K562 (cell line): Measurements from ENCODE around the gene CRIP1. TPM values are rescaled to one million over a fixed set of nuclear protein-coding genes. Genes with fewer than 3 reads are reported as not detected.
A peak's percentile ranks its signal among the peaks of the same experiment; 100 is the strongest.

Source experiments
- BACH1 ChIP-seq: fragments of 200-800 bp; sonication (Bioruptor generic); IDR thresholded peaks from 2 replicates; pipeline ENCODE4 v1.6.1; 2016; ENCODE audit warnings: missing genetic modification characterization, missing compliant biosample characterization
- CEBPG ChIP-seq, 3 experiments: fragments of 200-800 bp in 1 of 3; sonication (Bioruptor generic) in 1 of 3; sonication (generic) in 1 of 3; formaldehyde crosslinking in 1 of 3; IDR thresholded peaks in 2 of 3; conservative IDR thresholded peaks in 1 of 3; 2 replicates each; pipeline versions ENCODE4 v1.6.1 to v1.8.0; 2016 to 2022; ENCODE audit warnings: missing compliant biosample characterization in 2 of 3, missing genetic modification characterization in 2 of 3, mild to moderate bottlenecking in 1 of 3, missing genetic modification reagents in 1 of 3
- EWSR1 ChIP-seq: fragments of 450-650 bp; IDR thresholded peaks from 2 replicates; pipeline ENCODE4 v1.6.1; 2018; ENCODE audit warnings: borderline replicate concordance, mild to moderate bottlenecking, low read depth, moderate library complexity; ENCODE audit not compliant: partially characterized antibody
- FIP1L1 ChIP-seq: fragments of 200-400 bp; formaldehyde crosslinking; IDR thresholded peaks from 2 replicates; pipeline ENCODE4 v1.6.1; 2018; ENCODE audit warnings: mild to moderate bottlenecking, low read depth, low read length; ENCODE audit not compliant: poor library complexity, severe bottlenecking
- GTF2E2 ChIP-seq: fragments of 200-800 bp; sonication (Bioruptor generic); IDR thresholded peaks from 2 replicates; pipeline ENCODE4 v1.6.1; 2016; ENCODE audit warnings: missing genetic modification characterization, missing compliant biosample characterization
- RBM39 ChIP-seq: fragments of 200-400 bp; formaldehyde crosslinking; optimal IDR thresholded peaks from 2 replicates; pipeline ENCODE3; 2018; ENCODE audit warnings: low read depth, low read length
- STAG1 ChIP-seq: sonication (generic); formaldehyde crosslinking; IDR thresholded peaks from 2 replicates; pipeline ENCODE4 v1.5.0; 2020; ENCODE audit warnings: missing genetic modification reagents, borderline replicate concordance
- polyA plus RNA-seq, 8 experiments: library from polyadenylated mRNA; depleted of rRNA in 4 of 8; stranded (reverse) in 5 of 8; unstranded in 3 of 8; fragments of >200 nt; fragmentation: Nextera tagmentation in 2 of 8; fragmentation: Illumina TruSeq in 1 of 8; extraction: Ambion mirVana in 2 of 8; extraction: Trizol in 1 of 8; gene quantifications; 2 replicates each; pipeline versions ENCODE4 v1.2.1 to v1.2.3, GENCODE V29; 2011 to 2014; ENCODE audit warnings: inconsistent platforms in 1 of 8, missing spikeins in 1 of 8
- total RNA-seq, 7 experiments: library from RNA; depleted of rRNA in 6 of 7; stranded (reverse); fragments of >200 nt in 6 of 7; fragmentation: Illumina TruSeq in 2 of 7; extraction: Trizol in 2 of 7; gene quantifications; 2 replicates each; pipeline versions ENCODE4 v1.2.1 to v1.2.3, GENCODE V29; 2011 to 2021; ENCODE audit warnings: low replicate concordance in 1 of 7
- TF ChIP-seq, protein P1 (sequence below): fragments of 250-450 bp; sonication (Bioruptor Pico); IDR thresholded peaks from 2 replicates; pipeline ENCODE4 v1.9.0; 2021; ENCODE audit warnings: mild to moderate bottlenecking, inconsistent platforms
- TF ChIP-seq, protein P2 (sequence below), 2 experiments: fragments of 250-450 bp in 1 of 2; fragments of 450-650 bp in 1 of 2; sonication (Bioruptor Pico) in 1 of 2; IDR thresholded peaks; 2 replicates each; pipeline versions ENCODE4 v1.6.1 to v1.8.0; 2016 to 2021; ENCODE audit warnings: mild to moderate bottlenecking in 2 of 2, moderate library complexity in 2 of 2, missing compliant biosample characterization in 1 of 2, missing genetic modification characterization in 1 of 2
- TF ChIP-seq, protein P3 (sequence below): fragments of 250-450 bp; sonication (Bioruptor Pico); IDR thresholded peaks from 2 replicates; pipeline ENCODE4 v1.4.0; 2020; ENCODE audit warnings: mild to moderate bottlenecking, moderate library complexity
- TF ChIP-seq, protein P4 (sequence below): IDR thresholded peaks from 2 replicates; pipeline ENCODE4 v1.6.1; 2016; ENCODE audit warnings: missing genetic modification characterization, missing compliant biosample characterization
- TF ChIP-seq, protein P5 (sequence below): fragments of 450-650 bp; IDR thresholded peaks from 2 replicates; pipeline ENCODE4 v1.6.1; 2017; ENCODE audit warnings: antibody characterized with exemption
- TF ChIP-seq, protein P6 (sequence below): sonication (generic); formaldehyde crosslinking; IDR thresholded peaks from 2 replicates; pipeline ENCODE4 v1.5.0; 2020; ENCODE audit warnings: missing genetic modification reagents

CRIP1 gene
- total and polyA plus RNA-seq, 9 of the 15 experiments (the other 6 are each of a cell fraction or from before 2014, with no cell fraction given) = 0.11 to 0.58 (median 0.14) TPM; not detected in 6

DNA sequence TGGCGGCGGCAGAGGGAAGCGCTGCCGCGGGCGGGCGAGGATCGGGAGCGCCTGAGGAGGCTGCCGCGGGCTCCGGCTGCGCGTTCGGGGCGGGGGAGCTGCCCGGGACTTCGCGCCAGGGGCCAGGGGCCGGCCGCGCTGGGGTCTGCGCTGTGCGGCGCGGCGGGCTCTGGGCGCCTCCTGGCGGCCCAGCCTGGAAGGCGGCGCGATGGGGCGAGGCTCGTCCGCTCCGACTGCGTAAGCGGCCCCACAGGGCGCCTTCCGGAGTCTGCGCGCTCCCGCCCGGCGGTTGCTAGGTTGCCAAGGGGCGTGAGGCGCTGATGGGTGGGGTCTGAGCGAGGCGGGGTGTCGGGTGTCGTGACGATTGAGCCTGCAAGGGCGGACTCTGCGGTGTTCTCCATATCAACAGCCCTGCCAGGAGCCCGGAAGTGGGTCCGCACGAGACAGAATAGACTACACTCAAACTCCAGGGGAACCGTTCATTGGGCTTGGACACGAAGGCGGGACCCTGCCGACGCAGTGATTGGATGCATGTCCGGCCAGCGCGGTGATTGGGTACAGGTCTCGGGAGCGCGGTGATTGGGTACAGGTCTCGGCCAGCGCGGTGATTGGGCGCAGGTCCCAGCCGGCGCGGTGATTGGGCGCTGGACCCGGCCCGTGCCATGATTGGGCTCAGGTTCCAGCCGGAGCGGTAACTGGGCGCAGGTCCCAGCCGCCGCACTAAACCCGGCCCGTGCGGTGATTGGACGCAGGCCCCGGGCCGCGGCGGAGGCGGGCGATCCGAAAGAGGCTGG lies 4.1 kb downstream of the CRIP1 start, which contains the start of gene TEDC1 (continued):
- TF ChIP-seq, protein P1, sequence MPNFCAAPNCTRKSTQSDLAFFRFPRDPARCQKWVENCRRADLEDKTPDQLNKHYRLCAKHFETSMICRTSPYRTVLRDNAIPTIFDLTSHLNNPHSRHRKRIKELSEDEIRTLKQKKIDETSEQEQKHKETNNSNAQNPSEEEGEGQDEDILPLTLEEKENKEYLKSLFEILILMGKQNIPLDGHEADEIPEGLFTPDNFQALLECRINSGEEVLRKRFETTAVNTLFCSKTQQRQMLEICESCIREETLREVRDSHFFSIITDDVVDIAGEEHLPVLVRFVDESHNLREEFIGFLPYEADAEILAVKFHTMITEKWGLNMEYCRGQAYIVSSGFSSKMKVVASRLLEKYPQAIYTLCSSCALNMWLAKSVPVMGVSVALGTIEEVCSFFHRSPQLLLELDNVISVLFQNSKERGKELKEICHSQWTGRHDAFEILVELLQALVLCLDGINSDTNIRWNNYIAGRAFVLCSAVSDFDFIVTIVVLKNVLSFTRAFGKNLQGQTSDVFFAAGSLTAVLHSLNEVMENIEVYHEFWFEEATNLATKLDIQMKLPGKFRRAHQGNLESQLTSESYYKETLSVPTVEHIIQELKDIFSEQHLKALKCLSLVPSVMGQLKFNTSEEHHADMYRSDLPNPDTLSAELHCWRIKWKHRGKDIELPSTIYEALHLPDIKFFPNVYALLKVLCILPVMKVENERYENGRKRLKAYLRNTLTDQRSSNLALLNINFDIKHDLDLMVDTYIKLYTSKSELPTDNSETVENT (CRISPR knock-in tag) = no peak; the same call in 1 of the 2 replicates
- TF ChIP-seq EWSR1 (no peak), GTF2E2 (tag) (no peak; the same call in 1 of the 2 replicates), CEBPG (CRISPR knock-in tag; IDR thresholded peaks at IDR 0.05) (no peak), CEBPG (tag; conservative IDR thresholded peaks at IDR 0.05 in 1 of 2, IDR thresholded peaks at IDR 0.05 in 1 of 2) (no peak), RBM39 (no peak), BACH1 (peak; percentile 37; the same call in 1 of the 2 replicates), FIP1L1 (peak; percentile 5), STAG1 (CRISPR knock-in tag) (no peak; the same call in 1 of the 2 replicates)
- TF ChIP-seq, protein P2, sequence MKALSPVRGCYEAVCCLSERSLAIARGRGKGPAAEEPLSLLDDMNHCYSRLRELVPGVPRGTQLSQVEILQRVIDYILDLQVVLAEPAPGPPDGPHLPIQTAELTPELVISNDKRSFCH (CRISPR knock-in tag; IDR thresholded peaks at IDR 0.05) = no peak
- TF ChIP-seq, protein P2 (tag; IDR thresholded peaks at IDR 0.05) = no peak
- TF ChIP-seq, protein P3, sequence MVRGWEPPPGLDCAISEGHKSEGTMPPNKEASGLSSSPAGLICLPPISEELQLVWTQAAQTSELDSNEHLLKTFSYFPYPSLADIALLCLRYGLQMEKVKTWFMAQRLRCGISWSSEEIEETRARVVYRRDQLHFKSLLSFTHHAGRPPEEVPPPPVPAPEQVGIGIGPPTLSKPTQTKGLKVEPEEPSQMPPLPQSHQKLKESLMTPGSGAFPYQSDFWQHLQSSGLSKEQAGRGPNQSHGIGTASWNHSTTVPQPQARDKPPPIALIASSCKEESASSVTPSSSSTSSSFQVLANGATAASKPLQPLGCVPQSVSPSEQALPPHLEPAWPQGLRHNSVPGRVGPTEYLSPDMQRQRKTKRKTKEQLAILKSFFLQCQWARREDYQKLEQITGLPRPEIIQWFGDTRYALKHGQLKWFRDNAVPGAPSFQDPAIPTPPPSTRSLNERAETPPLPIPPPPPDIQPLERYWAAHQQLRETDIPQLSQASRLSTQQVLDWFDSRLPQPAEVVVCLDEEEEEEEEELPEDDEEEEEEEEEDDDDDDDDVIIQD = no peak
- TF ChIP-seq, protein P4, sequence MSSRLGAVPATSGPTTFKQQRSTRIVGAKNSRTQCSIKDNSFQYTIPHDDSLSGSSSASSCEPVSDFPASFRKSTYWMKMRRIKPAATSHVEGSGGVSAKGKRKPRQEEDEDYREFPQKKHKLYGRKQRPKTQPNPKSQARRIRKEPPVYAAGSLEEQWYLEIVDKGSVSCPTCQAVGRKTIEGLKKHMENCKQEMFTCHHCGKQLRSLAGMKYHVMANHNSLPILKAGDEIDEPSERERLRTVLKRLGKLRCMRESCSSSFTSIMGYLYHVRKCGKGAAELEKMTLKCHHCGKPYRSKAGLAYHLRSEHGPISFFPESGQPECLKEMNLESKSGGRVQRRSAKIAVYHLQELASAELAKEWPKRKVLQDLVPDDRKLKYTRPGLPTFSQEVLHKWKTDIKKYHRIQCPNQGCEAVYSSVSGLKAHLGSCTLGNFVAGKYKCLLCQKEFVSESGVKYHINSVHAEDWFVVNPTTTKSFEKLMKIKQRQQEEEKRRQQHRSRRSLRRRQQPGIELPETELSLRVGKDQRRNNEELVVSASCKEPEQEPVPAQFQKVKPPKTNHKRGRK (tag) = no peak
- TF ChIP-seq, protein P5, sequence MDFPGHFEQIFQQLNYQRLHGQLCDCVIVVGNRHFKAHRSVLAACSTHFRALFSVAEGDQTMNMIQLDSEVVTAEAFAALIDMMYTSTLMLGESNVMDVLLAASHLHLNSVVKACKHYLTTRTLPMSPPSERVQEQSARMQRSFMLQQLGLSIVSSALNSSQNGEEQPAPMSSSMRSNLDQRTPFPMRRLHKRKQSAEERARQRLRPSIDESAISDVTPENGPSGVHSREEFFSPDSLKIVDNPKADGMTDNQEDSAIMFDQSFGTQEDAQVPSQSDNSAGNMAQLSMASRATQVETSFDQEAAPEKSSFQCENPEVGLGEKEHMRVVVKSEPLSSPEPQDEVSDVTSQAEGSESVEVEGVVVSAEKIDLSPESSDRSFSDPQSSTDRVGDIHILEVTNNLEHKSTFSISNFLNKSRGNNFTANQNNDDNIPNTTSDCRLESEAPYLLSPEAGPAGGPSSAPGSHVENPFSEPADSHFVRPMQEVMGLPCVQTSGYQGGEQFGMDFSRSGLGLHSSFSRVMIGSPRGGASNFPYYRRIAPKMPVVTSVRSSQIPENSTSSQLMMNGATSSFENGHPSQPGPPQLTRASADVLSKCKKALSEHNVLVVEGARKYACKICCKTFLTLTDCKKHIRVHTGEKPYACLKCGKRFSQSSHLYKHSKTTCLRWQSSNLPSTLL = no peak
- TF ChIP-seq, protein P6, sequence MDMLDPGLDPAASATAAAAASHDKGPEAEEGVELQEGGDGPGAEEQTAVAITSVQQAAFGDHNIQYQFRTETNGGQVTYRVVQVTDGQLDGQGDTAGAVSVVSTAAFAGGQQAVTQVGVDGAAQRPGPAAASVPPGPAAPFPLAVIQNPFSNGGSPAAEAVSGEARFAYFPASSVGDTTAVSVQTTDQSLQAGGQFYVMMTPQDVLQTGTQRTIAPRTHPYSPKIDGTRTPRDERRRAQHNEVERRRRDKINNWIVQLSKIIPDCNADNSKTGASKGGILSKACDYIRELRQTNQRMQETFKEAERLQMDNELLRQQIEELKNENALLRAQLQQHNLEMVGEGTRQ = no peak
